Thyroid gland (tissue), 4 donors: ENCODE data around the gene PCDHGA5.

ENCODE experiments used
- CTCF ChIP-seq, 6 experiments: fragments of 200-600 bp in 3 of 6; fragments of 450-650 bp in 3 of 6; sonication (generic) in 3 of 6; IDR thresholded peaks; one replicate each; pipeline ENCODE4 v1.5.1; 2016 to 2019; ENCODE audit warnings: antibody characterized with exemption in 6 of 6, mild to moderate bottlenecking in 2 of 6, inconsistent platforms in 1 of 6, moderate library complexity in 1 of 6
- POLR2A ChIP-seq, 2 donors: fragments of 450-650 bp; IDR thresholded peaks; one replicate each; pipeline ENCODE4 v1.6.1; 2017; ENCODE audit warnings: antibody characterized with exemption in 2 of 2, mild to moderate bottlenecking in 2 of 2, moderate library complexity in 1 of 2

- TF ChIP-seq CTCF (IDR thresholded peaks at IDR 0.05) (no peak), POLR2A (IDR thresholded peaks at IDR 0.05) (no peak)
Measured at GRCh38 chr5:141319202-141319601, 44.8 kb upstream of the PCDHGA5 start.
